Inflammatory macrophage (primary cell): Measurements from ENCODE around the gene ITGB5.

Source experiments
- DNase-seq, 2 donors: peaks; one replicate each; pipeline ENCODE4 v3.0.0-alpha.2; 2020 to 2022
- total RNA-seq, 18 experiments: gene quantifications; one replicate each; lab custom pipeline; 2026; ENCODE audit warnings: mixed read lengths in 6 of 18, inconsistent platforms in 2 of 18; lab: John Stamatoyannopoulos, UW

The ITGB5 gene, protein sequence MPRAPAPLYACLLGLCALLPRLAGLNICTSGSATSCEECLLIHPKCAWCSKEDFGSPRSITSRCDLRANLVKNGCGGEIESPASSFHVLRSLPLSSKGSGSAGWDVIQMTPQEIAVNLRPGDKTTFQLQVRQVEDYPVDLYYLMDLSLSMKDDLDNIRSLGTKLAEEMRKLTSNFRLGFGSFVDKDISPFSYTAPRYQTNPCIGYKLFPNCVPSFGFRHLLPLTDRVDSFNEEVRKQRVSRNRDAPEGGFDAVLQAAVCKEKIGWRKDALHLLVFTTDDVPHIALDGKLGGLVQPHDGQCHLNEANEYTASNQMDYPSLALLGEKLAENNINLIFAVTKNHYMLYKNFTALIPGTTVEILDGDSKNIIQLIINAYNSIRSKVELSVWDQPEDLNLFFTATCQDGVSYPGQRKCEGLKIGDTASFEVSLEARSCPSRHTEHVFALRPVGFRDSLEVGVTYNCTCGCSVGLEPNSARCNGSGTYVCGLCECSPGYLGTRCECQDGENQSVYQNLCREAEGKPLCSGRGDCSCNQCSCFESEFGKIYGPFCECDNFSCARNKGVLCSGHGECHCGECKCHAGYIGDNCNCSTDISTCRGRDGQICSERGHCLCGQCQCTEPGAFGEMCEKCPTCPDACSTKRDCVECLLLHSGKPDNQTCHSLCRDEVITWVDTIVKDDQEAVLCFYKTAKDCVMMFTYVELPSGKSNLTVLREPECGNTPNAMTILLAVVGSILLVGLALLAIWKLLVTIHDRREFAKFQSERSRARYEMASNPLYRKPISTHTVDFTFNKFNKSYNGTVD
- 37.0 to 312 (median 83.9) reads per million in 18 experiments for total RNA-seq

DNA sequence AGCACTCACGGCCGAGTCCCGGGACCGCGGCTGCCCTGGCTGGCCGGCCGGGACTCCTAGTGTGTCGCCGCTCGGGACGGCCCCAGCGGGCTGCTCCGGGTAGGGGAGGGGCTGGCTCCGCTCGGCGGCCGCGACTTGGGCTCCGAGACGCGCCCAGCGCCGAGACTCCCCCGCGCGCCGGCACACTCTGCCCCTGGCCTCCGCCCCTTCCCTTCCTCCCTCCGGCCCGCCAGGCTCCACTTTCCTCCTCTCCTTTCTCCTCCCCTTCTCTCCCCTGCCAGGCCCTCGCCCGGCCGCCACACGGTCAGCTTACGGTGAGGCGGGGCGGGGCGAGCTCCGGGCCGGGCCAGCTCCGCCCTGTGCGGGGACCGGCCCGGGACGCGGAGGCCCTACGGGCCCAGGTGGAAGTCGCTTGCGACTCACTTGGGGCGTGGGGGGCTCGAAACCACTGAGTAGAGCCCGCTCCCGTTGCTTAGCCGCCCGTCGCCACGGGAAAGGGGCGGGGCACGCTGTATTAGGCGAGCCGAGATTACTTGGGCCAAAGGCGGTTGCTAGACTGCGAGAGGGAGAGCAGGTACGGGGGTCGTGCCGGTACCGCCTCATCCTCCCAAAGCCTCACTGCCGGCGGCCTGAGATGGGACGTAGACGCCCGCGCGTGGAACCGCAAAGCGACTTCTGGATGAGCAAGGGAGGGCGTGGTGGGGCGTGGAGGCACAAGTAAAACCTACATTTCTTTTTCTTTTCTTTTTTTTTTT, at the start of gene ITGB5:
Gene ITGB5, minus strand, starts transcription at position 189 of the 755 bp plus-strand sequence. CDS start 365 bp downstream, outside the sequence.
- peak; percentile 26 to 57 for DNase-seq

DNA sequence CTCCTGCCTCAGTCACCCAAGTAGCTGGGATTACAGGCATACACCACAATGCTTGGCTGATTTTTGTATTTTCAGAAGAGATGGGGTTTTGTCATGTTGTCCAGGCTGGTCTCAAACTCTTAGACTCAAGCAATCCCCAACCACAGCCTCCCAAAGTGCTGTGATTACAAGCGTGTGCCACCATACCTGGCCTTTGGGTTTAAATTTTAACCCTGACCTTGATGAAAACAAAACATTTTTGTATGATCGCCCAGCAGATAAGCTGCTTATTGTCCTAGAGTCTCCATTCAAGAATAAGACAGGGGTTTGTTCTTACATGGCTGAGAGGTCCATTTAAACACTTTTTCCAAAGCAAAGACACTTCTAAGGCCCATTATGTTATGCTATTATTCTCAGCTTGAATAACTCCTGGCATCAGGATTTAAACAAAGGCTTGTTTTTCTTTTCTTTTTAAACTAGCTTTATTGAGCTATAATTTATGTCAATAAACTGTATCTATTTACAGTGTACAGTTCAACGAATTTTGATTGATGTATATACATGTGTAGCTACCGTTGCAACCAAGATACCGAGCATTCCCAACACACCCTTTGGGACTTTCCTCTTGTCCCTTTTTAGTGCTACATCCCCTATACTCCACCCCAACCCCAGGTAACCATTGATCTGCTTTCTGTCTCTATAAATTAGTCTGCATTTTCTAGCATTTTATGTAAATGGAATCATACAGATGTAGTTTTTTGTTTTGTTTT, 48.8 kb upstream of the ITGB5 start:
- no peak for DNase-seq

DNA sequence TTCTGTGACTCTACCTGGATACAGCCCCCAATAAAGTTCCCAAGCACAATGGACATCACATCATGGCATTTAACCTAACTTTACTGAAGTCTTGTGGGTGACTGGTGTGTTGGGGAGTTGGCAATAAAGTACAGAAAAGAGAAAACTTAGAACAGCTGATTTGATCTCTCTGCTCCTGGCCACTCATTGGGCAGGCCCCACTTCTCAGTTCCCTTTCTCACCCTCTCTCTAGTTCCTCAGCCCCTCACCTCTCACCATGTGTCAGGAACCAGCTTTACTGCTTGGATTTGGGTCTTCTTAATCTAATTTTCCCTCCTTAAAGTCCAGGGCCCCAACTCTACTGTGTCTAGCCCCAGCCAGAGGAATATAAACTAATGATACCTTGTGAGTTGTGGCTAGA, 48.1 kb upstream of the ITGB5 start:
- DNase-seq, result no peak

DNA sequence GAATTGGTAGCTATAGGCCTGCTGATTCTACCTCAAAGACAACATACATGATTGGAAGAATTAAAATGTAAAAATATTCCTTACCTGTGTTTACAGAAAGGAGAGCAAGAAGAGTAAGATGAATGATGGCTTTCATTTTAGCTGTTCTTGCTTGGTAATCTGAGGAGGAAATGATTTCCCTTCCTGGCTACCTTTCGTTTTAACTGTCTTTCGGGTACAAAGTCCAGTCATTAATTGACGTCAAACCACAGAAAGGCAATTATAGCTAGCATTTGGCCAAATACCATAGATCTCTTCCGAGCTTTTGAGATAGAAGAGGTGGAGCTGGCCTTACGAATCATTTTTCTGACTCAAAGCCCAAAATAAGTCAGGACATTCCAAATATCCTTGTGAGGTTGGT, 47.4 kb upstream of the ITGB5 start, which contains the start of gene MUC13:
Gene MUC13, minus strand, starts transcription at position 175 of the 400 bp plus-strand sequence. Its CDS starts 39 bp downstream, at position 136.
- DNase-seq, result no peak

DNA sequence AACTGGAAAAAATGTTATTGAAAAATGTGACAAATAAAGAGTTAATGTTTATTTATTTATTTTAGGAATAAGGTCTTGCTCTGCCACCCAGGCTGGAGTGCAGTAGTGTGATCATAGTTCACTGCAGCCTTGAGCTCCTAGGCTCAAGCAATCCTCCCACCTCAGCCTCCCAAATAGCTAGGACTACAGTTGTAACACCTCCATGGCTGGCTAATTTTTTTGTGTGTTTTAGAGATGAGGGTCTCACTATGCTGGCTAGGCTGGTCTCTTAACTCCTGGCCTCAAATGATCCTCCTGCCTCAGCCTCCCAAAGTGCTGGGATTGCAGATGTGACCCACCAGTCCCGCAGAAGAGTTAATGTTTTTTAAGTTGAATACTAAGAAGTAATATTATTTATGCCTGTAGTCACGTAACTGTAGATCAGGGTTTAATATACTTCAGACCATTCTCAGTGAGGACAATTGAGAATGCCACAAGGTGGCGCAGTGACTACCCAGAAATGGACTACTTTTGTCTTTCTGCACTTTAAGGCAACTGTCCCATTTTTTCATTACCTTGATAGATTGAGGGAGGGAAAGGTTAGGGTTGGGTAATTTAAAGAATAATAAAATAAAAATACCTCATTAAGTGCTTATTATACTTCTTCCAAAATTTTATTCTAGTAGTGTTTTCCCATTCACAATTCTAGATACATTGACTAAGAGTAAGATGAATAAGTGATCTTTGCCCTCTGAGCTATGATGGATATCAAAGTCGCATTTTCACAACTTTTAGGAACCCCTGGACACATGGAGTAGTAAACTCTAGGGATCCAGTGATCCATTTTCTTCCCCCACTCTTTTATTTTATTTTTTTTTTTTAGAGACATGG, 41.4 kb upstream of the ITGB5 start:
- DNase-seq, result peak; percentile 63 to 71

DNA sequence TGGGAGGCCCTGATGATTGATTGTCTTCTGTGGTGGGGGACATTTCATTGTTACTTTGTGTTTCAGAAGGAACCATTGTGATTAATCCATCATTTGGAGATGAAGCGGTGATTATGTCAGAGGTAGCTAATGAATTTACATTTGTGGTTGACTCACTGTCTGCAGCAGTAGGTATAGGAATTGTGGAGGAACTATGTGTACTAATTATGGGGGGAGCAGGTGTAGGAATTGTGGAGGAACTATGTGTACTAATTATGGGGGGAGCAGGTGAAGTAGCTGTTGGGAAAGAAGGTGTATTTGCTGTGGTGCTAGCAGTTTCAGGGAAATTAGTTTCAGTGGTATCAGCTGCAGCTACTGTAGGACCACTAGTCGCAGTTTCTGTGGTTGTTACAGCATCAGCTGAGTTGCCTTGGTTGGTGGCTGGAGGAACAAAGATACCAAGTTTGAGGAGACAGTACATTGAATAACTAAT, 40.4 kb upstream of the ITGB5 start:
- DNase-seq, result no peak

DNA sequence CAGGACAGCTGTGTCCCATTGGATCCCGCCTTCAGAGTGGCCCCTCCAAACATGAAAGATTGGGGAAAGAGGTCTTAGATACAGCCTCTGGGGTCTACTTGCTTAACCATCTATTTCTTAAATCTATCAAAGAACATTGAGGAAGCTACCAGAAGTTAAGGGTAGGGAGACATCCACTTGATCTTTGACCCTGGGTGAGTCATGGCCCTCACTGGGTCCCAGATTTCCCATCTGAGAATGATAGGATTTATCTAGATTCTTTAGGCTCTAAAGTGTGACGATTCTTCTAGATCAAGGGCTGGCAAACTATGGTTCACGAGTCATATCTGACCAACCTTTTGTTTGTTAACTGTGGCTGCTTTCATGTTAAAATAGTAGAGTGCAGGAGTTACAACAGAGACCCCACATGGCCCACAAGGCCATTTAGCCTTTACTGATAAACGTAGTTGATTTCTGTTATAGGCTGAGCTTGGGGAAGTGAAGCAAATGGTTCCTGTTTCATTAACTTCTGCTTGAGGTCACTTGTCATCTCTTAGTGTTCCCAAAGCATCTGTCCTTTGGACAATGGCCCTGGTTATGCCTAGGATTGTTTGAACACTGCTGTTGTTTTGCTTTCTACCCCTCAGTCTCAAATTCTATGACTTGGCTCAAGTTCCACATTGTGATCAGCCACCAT, 39.4 kb upstream of the ITGB5 start:
- DNase-seq, result peak; percentile 56 to 67

DNA sequence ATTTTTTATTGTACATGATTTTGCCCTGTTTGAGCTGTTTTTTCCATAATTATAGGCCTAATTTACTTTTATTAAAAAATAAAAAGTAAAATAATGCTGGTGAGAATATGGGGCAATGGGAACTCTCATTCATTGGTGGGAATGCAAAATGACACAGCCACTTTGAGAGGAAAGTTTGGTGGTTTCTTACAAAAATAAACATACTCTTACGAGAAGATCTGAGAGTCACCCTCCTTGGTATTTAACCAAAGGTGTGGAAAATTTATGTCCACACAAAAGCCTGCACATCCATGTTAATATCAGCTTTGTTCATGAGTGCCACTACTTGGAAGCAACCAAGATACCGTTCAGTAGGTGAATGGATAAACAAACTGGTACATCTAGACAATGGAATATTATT, 37.6 kb upstream of the ITGB5 start:
- no peak for DNase-seq

DNA sequence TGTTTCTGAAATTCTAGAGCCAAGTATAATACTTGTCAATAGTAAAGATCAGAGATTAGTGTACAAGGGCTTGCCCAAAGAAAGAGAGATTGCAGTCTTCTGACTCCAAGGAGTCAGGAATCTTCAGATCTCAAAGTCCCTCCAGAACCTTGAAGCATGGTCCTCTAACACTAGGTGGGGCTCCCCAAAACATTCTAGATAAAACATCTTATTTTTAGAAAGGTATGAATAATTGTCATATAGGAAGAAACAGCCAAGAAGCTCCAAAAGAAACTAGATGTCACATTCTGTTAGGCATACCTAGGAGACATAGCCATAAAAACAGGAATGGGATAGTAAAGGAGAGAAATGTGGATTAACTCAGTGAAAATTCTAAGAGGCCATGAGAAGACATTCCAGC, 36.7 kb upstream of the ITGB5 start:
- DNase-seq, result no peak

DNA sequence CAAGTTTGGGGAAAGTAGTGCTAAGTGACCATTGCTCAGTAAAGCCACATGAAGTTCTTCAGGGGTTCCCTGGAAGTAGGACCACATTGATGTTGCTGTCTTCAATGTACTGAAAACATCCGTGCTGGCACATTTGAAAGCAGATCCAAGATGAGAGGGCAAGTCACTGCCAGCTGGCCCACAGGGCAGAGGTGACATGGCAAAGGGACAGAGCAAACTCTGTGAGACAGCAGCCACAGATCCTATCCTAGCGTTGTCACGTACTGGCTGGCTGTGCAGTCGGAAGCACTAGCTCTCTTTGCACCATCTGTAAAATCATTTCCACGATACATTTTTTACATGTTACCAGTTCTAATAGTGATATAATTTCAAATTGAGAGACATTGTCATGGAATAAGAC, 33.6 kb upstream of the ITGB5 start:
- no peak for DNase-seq

DNA sequence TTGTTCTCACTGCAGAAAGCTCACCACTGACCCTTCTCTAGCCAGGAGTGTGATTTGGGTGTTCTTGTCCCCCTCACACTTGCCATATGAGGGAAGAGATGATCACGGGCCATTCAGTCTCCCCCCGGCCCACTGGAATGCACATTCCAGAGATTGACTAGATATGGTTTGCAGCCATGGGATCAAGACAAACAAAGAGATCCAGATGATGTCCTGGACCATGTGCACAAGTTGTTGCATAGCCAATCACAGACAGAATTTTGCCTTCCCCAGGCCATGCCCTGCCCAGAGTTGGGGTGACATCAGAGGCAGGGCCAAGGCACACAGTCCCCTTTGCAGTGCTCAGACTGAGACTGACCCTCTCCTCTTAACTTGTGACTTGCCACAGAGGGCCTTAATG, 32.6 kb upstream of the ITGB5 start:
- no peak for DNase-seq

DNA sequence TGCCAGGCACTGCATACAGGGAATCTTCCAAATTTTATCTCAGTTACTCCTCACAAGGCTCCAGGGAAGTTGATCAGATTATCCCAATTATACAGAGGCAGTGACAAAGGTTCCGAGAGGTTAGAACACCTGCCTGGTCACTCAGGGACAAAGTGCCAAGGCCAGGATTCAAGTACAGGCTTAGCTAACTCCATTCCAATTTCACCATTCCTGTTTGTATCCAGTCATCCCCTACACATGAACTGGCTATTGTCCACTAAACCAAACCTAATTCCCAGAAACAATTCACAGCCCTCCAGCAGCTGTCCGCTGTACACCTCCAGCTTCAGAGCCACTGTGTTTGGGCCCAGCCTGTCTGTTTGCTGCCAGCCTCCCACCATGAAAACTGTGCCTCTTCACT, 31.4 kb upstream of the ITGB5 start:
- no peak for DNase-seq

DNA sequence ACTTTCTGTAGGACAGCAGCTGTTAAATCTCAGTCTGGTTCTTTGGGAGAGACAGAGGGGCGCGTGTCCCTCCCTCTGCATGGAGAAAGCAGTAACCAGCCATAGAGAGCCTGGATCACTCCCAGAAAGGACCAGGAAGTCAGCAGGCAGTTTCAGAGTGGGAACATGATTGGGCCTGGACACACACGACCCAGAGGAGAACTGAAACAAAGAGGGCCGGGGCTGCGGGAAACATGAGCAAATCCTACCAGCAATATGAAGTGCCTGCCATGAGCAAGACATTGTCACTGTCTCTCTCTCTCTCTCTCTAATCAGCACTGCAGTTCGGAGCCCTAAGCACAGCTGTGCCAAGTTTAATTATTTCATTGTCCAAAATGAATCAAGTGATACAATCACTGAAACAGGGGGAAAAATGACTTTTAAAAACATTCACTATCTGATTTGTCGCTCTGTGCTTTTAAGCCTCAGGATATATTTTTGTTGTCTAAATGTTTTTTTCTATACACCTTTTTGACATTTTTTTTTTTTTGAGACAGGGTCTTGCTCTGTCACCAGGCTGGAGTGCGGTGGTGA, 29.8 kb upstream of the ITGB5 start:
- peak; percentile 33 to 66 for DNase-seq

DNA sequence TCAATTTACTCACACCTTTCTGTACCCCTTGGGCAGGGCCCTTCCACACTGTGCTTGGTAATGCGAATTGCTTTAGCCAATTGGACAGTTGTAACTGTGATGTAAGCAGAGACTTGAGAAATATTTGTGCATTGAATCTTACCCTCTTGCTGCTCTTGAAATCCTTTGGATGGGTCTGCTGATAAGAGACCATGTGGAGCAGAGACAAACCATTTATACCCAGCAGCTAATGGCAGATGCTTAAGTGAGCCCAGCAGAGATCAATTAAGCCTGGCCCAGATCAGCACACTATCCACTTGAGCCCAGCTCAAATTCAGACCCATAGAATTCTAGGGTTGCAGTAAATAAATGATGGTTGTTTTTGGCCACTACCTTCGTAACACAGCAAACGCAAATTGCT, 28.1 kb upstream of the ITGB5 start:
- no peak for DNase-seq

DNA sequence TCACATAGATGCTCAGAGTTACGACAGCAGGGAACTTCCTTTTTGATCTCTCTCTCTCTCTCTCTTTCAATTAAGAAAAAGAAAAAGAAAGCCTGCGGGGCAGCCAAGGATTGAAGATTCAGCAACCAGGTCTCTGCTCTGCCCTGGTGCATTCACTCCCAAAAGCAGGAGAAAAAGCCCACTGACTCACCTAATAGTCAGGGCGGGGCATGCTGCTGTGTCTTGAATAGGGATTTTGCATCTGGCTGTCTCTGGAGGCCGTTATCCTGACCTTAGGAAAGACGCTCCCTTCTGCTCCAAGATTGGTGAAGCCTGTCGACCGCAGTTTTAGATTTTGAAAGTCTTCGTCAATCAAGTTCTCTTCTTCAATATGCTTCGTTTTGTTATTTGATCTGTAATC, 20.8 kb upstream of the ITGB5 start:
- DNase-seq, result no peak

DNA sequence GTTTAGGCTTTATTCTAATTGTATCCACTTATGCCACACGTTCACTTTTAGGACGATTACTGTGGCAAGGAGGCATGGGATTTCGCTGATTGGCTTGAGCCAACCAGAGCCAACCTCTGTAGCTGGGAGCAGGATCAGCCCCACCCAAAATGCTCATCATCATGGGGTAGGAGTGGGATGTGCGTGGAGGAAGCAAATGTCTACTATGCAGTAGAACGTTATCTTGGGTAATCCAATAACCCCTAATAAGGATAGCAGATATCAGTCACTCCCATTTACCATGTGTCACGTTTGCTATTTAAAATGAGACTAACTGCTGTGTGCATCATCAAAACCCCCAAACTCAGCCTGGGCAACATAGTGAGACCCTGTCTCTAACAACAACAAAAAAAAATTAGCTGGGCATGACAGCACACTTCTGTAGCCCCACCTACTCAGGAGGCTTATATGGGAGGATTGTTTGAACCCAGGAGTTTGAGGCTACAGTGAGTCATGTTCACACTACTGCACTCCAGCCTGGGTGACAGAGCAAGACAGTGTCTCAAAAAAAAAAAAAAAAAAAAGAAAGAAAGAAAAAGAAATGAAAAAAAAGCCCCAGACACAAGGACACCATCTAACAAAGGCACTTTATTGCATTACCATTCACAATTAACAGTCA, 17.8 kb upstream of the ITGB5 start:
- DNase-seq, result peak; percentile 37 to 60

DNA sequence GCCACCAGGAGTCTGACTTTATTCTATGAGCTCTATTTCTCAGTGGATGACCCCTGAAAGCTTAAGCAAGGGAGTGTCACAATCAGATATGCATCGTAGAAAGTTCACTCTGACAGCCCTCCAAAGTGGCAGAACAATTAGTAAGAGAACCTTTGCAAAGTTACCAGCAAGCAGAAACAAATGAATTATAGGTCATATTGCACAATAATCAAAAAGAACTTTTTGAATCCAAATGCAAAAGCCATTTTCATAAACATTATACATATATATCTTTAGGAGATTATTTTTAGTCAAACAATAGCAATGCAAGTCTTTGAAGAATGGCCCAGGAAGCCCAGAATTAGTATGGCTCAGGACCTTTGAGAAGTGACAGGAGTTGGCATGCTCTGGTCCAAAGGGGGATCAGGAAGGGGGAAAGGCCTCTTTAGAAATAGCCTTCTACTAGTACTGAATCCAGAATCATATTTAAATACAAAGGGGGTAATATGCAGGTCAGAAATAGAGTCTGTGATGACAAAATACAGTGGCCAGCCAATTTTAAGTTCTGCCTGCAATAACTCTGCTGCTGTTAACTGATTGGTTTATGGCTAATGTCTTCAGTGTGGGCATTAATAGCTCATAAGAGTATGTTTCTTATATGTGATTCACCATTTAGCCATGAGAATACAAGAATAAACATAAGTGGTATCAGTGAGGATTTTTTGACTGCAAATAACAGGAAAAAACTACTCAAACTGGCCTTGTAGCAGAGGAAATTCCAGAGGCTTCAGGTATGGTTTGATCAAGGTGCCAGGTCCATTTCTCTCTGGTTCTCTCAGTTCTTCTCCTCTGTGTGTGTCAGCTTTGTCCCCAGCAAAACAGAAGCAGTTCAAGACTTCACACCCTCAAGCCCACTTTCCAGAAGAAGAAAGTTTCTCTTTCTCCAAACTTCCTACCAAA, 17.0 kb upstream of the ITGB5 start:
- DNase-seq, result no peak

DNA sequence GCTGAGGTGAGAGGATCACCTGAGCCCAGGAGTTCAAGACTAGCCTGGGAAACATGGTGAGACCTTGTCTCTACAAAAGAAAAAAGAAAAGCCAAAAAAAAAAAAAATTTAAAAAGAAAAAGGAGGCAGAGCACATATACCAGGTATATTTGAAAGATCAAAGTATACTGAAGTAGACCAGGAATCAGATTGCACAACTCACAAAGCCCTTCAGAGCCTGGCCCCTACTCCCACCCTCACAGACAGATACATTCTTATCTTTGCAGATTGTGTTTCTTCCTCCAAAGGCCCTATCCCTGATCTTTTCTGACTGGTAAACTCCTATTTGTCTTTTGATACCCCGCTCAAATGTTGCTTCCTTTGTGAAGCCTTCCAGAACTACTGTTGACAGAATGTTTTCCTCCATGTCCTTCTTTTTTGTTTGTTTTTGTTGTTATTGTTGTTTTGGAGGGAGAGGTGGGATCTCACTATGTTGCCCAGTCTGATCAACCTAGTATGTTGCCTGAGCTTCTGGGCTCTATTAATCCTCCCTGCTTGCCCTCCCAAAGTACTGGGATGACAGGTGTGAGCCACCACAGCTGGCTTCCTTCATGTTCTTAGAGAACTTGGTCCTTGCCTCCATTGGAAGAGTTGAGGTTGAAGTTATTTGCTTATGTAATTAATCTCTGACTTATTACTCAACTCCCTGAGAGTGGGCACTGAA, 9.8 kb upstream of the ITGB5 start:
- no peak for DNase-seq
